Hepatocyte (in vitro differentiated cells): ENCODE measurements around the gene CMTM3. TPM values are rescaled to one million over a fixed set of nuclear protein-coding genes. Genes with fewer than 3 reads are reported as not detected.
"Not testable (repeated sequence)": the region's sequence is repeated elsewhere in the genome, so short reads cannot be mapped to it uniquely, and the experiment has no call there.

Experiments used
- DNase-seq: peaks from one replicate; pipeline ENCODE4 v3.0.0-alpha.2; 2016; ENCODE audit warnings: low spot score
- H2AFZ ChIP-seq: fragments of 200-600 bp; sonication (generic); 2 replicates; pipeline ENCODE4 v1.6.0; 2016; ENCODE audit warnings: antibody characterized with exemption, mild to moderate bottlenecking
- H3K27ac ChIP-seq: fragments of 200-600 bp; sonication (generic); 2 replicates; pipeline ENCODE4 v1.5.1; 2016; ENCODE audit warnings: mild to moderate bottlenecking
- H3K27me3 ChIP-seq: fragments of 200-600 bp; sonication (generic); 2 replicates; pipeline ENCODE4 v1.6.1; 2016
- H3K36me3 ChIP-seq: fragments of 200-600 bp; sonication (generic); replicated peaks from 2 replicates; pipeline ENCODE4 v1.5.1; 2016; ENCODE audit warnings: low read depth; ENCODE audit not compliant: insufficient read depth
- H3K4me1 ChIP-seq: fragments of 200-600 bp; sonication (generic); 2 replicates; pipeline ENCODE4 v1.5.1; 2016; ENCODE audit warnings: mild to moderate bottlenecking, moderate library complexity; ENCODE audit not compliant: insufficient read depth
- H3K4me2 ChIP-seq: fragments of 200-600 bp; sonication (generic); 2 replicates; pipeline ENCODE4 v1.6.0; 2016
- H3K4me3 ChIP-seq: fragments of 200-600 bp; sonication (generic); 2 replicates; pipeline ENCODE4 v1.5.1; 2016; ENCODE audit warnings: mild to moderate bottlenecking
- H3K79me2 ChIP-seq: fragments of 200-600 bp; sonication (generic); 2 replicates; pipeline ENCODE4 v1.6.0; 2017; ENCODE audit warnings: mild to moderate bottlenecking
- H3K9me2 ChIP-seq: fragments of 200-600 bp; sonication (generic); replicated peaks from 2 replicates; pipeline ENCODE4 v1.6.0; 2017; ENCODE audit warnings: mild to moderate bottlenecking; ENCODE audit not compliant: insufficient read depth
- H3K9me3 ChIP-seq: fragments of 200-600 bp; sonication (generic); 2 replicates; pipeline ENCODE4 v1.5.1; 2016; ENCODE audit warnings: low read depth, mild to moderate bottlenecking
- H4K20me1 ChIP-seq: fragments of 200-600 bp; sonication (generic); 2 replicates; pipeline ENCODE4 v1.6.0; 2016; ENCODE audit warnings: mild to moderate bottlenecking; ENCODE audit not compliant: insufficient read depth, poor library complexity, severe bottlenecking
- EZH2 ChIP-seq: fragments of 200-600 bp; sonication (generic); IDR thresholded peaks from 2 replicates; pipeline ENCODE4 v1.6.1; 2016; ENCODE audit warnings: antibody characterized with exemption, mild to moderate bottlenecking, borderline replicate concordance
- EZH2phosphoT487 ChIP-seq: fragments of 200-600 bp; sonication (generic); IDR thresholded peaks from one replicate; pipeline ENCODE4 v1.6.1; 2018; ENCODE audit warnings: antibody characterized with exemption, mild to moderate bottlenecking, low read depth, moderate library complexity; ENCODE audit not compliant: unreplicated experiment, severe bottlenecking
- WGBS: methylation state at CpG from one replicate; pipeline ENCODE4 v1.1.6; 2016; ENCODE audit warnings: low lambda C conversion rate; ENCODE audit errors: missing lambda C conversion rate; 5-methylcytosine and 5-hydroxymethylcytosine counted together
- polyA plus RNA-seq: library from polyadenylated mRNA; unstranded; fragments of >200 nt; fragmentation: Nextera tagmentation; extraction: Ambion mirVana; gene quantifications from 2 replicates; pipeline ENCODE4 v1.2.1, GENCODE V29; 2016
- total RNA-seq: library from RNA; depleted of rRNA; stranded (reverse); fragments of >200 nt; gene quantifications from 2 replicates; pipeline ENCODE4 v1.2.3, GENCODE V29; 2014
- TF ChIP-seq, protein P1 (sequence below): fragments of 200-600 bp; sonication (generic); IDR thresholded peaks from 2 replicates; pipeline ENCODE4 v1.5.1; 2016; ENCODE audit warnings: antibody characterized with exemption, mild to moderate bottlenecking; ENCODE audit not compliant: poor library complexity

CMTM3 gene
- total and polyA plus RNA-seq, 2 experiments from 2014 or later, result 32.5 to 55.1 TPM

GRCh38 chr16:66608241-66609138, 4.0 kb downstream of the CMTM3 start:
- H3K36me3 ChIP-seq, result no peaks in the 10 kb centered on the region

DNA sequence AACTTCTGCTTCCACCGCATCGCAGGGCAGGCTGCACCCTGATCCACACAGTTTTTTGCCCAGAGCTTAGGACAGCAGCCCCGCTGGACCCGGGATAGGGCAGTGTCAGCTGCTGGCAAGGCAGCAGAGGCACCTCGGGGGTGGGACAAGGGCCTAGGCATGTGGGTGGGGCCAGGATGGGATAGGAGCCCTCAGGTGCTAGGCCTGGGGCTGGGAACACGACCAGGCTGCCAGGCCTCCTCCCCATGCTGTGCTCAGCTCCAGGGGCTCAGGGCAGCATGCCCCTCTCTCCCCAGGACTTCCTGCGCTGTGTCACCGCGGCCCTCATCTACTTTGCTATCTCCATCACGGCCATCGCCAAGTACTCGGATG, 4.6 kb downstream of the CMTM3 start:
- no peak for TF ChIP-seq EZH2phosphoT487
- no peak for TF ChIP-seq EZH2
- TF ChIP-seq, protein P1, sequence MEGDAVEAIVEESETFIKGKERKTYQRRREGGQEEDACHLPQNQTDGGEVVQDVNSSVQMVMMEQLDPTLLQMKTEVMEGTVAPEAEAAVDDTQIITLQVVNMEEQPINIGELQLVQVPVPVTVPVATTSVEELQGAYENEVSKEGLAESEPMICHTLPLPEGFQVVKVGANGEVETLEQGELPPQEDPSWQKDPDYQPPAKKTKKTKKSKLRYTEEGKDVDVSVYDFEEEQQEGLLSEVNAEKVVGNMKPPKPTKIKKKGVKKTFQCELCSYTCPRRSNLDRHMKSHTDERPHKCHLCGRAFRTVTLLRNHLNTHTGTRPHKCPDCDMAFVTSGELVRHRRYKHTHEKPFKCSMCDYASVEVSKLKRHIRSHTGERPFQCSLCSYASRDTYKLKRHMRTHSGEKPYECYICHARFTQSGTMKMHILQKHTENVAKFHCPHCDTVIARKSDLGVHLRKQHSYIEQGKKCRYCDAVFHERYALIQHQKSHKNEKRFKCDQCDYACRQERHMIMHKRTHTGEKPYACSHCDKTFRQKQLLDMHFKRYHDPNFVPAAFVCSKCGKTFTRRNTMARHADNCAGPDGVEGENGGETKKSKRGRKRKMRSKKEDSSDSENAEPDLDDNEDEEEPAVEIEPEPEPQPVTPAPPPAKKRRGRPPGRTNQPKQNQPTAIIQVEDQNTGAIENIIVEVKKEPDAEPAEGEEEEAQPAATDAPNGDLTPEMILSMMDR, result no peak
- DNase-seq, result no peak
- no peaks in the 10 kb centered on the region for H3K9me2 ChIP-seq
- peaks cover 32% of the 10 kb centered on the region for H3K79me2 ChIP-seq
- H3K27me3 ChIP-seq, result no peaks in the 10 kb centered on the region
- peaks cover 26% of the 10 kb centered on the region for H4K20me1 ChIP-seq
- no peak overlapping the region for H2AFZ ChIP-seq
- no peaks in the 10 kb centered on the region for H3K9me3 ChIP-seq
- 96% methylated on average over 11 of the region's 12 CpGs for WGBS
- H3K27ac ChIP-seq, result no peak overlapping the region
- peaks cover 7% of the 10 kb centered on the region for H3K4me1 ChIP-seq
- H3K4me3 ChIP-seq, result no peak overlapping the region
- H3K4me2 ChIP-seq, result no peak overlapping the region
- no peaks in the 10 kb centered on the region for H3K36me3 ChIP-seq

More at GRCh38 chr16:66608241-66609138, 4.0 kb downstream of the CMTM3 start:
- H3K79me2 ChIP-seq, result peaks cover 32% of the 10 kb centered on the region
- H3K4me2 ChIP-seq, result no peak overlapping the region
- H3K9me2 ChIP-seq, result no peaks in the 10 kb centered on the region
- no peak overlapping the region for H3K4me3 ChIP-seq
- H2AFZ ChIP-seq, result no peak overlapping the region
- TF ChIP-seq, protein P1, result peak; percentile 94
- TF ChIP-seq EZH2, result no peak
- no peaks in the 10 kb centered on the region for H3K27me3 ChIP-seq
- 38% methylated on average over 17 of the region's 17 CpGs for WGBS
- H3K4me1 ChIP-seq, result peaks cover 10% of the 10 kb centered on the region
- no peak overlapping the region for H3K27ac ChIP-seq
- no peaks in the 10 kb centered on the region for H3K9me3 ChIP-seq
- H4K20me1 ChIP-seq, result peaks cover 26% of the 10 kb centered on the region
- DNase-seq, result peak; percentile 95

DNA sequence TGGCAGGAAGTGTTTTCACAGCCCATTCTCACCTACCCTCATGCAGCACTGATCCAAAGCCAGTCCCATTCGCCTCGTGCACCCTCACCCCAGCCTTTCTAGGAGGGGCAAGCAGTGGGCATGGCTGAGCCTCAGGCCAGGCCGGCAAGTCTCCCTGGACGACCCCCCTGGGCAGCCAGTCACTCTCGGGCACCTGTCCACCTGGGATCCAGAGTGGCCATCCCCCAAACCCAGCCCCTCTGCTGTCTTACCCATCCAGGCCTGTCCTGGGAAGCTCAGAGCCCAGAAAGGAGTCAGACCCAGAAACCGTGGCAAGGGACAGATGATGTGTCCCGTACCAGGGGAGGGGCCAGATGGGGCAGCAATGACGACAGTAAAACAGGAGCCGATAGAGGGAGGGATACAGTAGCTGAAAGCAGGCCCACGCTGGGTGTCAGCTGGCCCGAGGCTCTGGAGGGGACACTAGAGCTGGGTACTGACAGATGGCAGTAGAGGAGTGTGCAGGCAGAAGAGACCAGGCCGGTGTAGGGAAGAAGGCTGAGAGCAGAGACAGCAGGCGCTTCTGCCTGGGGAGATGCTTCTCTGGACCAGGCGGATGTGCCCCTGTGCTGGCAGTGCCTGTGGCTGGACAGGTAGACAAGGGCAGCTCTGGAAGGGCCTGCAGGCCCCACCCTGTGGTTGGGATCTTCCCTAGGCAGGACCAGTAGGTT, 5.8 kb downstream of the CMTM3 start:
- Histone ChIP-seq H3K27ac (no peak overlapping the region), H2AFZ (no peak overlapping the region), H3K4me1 (peaks cover 7% of the 10 kb centered on the region), H3K9me2 (no peaks in the 10 kb centered on the region), H3K79me2 (peaks cover 27% of the 10 kb centered on the region), H3K36me3 (peaks cover 4% of the 10 kb centered on the region), H3K9me3 (no peaks in the 10 kb centered on the region), H3K4me2 (no peak overlapping the region), H4K20me1 (peaks cover 26% of the 10 kb centered on the region), H3K4me3 (no peak overlapping the region), H3K27me3 (no peaks in the 10 kb centered on the region)
- TF ChIP-seq EZH2phosphoT487 (no peak), EZH2 (no peak)
- TF ChIP-seq, protein P1, result no peak
- DNase-seq, result no peak
- 95% methylated on average over 14 of the region's 14 CpGs for WGBS

DNA sequence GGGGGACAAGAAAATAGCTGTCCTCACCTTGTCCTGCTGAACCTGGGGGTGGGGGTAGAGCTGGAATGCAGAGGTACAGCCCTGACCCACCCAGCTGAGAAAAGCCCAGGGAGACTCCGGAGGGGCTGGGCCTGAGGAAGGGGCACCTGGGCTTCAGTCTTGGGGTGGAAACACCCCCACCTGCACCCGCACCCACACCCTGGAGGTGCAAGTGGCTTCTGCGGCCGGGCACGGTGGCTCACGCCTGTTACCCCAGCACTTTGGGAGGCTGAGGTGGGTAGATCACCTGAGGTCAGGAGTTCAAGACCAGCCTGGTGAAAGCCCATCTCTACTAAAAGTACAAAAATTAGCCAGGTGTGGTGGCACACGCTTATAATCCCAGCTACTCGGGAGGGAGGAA, 7.4 kb downstream of the CMTM3 start:
- H3K36me3 ChIP-seq, H3K9me2 ChIP-seq, H3K27ac ChIP-seq, H3K4me3 ChIP-seq, H3K9me3 ChIP-seq, DNase-seq, H3K4me2 ChIP-seq, H2AFZ ChIP-seq, H3K27me3 ChIP-seq, H3K4me1 ChIP-seq: not testable (repeated sequence)
- Histone ChIP-seq H3K79me2 (peaks cover 12% of the 10 kb centered on the region), H4K20me1 (peaks cover 12% of the 10 kb centered on the region)
- 94% methylated on average over 8 of the region's 8 CpGs for WGBS
